Motor neuron (in vitro differentiated cells): ENCODE results near the gene TMEM238. TPM values are rescaled to one million over a fixed set of nuclear protein-coding genes. Genes with fewer than 3 reads are reported as not detected.
A peak's percentile ranks its signal among the peaks of the same experiment; 100 is the strongest.

Experiments
- ATAC-seq, 8 experiments: fragments of 200-7000 bp; cut with Tn5 transposase; replicated peaks in 6 of 8; 2 replicates each; pipeline ENCODE4 v1.8.0; 2021; ENCODE audit warnings: mild to moderate bottlenecking in 8 of 8, moderate library complexity in 8 of 8
- H3K27ac ChIP-seq, 2 donors: fragments of 250-450 bp; sonication (Bioruptor Pico); 2 replicates each; pipeline ENCODE4 v1.9.0; 2021; ENCODE audit warnings: antibody characterized with exemption in 2 of 2, mild to moderate bottlenecking in 2 of 2, moderate library complexity in 1 of 2
- H3K4me1 ChIP-seq, 2 donors: fragments of 250-450 bp; sonication (Bioruptor Pico); replicated peaks in 1 of 2; 2 replicates each; pipeline ENCODE4 v1.6.1; 2021; ENCODE audit warnings: antibody characterized with exemption in 2 of 2, mild to moderate bottlenecking in 2 of 2, moderate library complexity in 1 of 2
- H3K4me3 ChIP-seq, 5 donors: fragments of 250-450 bp; sonication (Bioruptor Pico); 2 replicates each; pipeline ENCODE4 v1.9.0; 2021; ENCODE audit warnings: antibody characterized with exemption in 5 of 5, mild to moderate bottlenecking in 5 of 5, moderate library complexity in 4 of 5
- WGBS, 10 experiments: fragments of 450-650 bp; shearing (Covaris generic); methylation state at CpG; one replicate each; pipeline ENCODE4 v1.0.0; 2022; 5-methylcytosine and 5-hydroxymethylcytosine counted together
- in situ Hi-C, 9 experiments: fragments of 400-800 bp; cut with MboI; loops; one replicate each; pipeline ENCODE4 v1.15.0; 2021; ENCODE audit warnings: low sequenced_read_pairs in 9 of 9, low pct_unique_long_range_greater_than_20kb in 2 of 9; ENCODE audit not compliant: unreplicated experiment in 9 of 9
- total RNA-seq, 8 experiments: library from RNA; unstranded; fragments of 300-600 nt; gene quantifications; 2 replicates each; pipeline versions ENCODE4 v1.2.3 to v1.2.4, GENCODE V29; 2022

Gene TMEM238
- total RNA-seq, 8 experiments from 2014 or later: 0.23 to 0.40 (median 0.25) TPM; not detected in 5

DNA sequence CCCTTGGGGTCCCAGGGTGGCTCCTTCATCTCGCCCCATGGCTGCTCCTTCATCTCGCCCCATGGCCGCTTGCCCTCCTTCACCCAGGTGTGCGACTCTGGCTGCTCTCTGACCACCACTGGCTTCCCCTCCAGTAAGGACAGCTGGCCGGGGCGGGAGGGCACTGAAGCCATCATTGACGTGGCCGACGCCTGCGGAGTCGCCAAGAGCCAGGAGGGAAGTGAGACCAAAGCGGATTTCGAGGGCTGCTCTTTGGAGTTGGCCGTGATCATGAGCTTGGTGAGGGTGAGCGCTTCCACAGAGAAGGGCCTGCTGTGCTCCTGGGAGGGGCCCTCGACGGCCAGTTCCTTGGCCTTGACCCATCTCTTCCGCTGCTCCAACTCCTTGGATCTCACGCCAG lies 25.6 kb downstream of the TMEM238 start:
- Histone ChIP-seq H3K4me1 (peaks cover 10 to 20% of the 10 kb centered on the region in 2 donors), H3K4me3 (no peak overlapping the region), H3K27ac (no peak overlapping the region)
- in situ Hi-C loops: no loop called here
- 59 to 86% (median 80%) methylated on average over 2 to 10 of the region's 19 CpGs; no CpG with 5 or more reads in 7 of the 10 experiments for WGBS, 10 experiments
- no peak for ATAC-seq

DNA sequence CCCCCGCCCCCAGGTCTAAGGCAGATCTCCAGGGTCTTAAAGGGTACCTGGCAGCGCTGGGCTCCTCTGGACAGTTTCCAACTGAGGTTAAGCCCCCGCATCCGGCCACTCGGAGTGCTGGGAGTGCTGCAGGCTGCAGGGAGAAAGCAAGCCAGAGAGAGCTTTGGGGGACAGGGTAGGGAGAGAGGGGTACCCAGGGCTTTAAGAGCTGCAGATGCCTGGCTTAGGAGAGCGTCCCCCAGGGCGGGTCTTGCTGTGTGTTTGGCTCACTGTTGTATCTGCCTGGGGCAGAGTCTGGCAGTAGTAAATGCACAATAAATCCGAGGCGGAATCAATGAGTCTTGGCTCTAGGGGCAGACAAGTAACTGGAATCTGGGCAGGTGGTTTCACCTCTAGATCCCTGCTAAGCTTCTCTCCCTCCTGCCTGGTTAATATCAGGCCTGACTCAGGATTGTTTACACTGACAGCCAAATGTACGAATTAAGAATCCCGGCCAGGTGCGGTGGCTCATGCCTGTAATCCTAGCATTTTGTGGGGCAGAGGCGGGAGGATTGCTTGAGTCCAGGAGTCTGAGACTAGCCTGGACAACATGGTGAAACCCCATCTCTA lies 28.8 kb downstream of the TMEM238 start:
- in situ Hi-C loops: no loop called here
- Histone ChIP-seq H3K27ac (no peak overlapping the region), H3K4me3 (no peak overlapping the region), H3K4me1 (peaks cover 7 to 14% of the 10 kb centered on the region in 2 donors)
- ATAC-seq: no peak
- 0 to 87% (median 40%) methylated on average over 1 to 6 of the region's 13 CpGs; no CpG with 5 or more reads in 3 of the 10 experiments for WGBS, 10 experiments

DNA sequence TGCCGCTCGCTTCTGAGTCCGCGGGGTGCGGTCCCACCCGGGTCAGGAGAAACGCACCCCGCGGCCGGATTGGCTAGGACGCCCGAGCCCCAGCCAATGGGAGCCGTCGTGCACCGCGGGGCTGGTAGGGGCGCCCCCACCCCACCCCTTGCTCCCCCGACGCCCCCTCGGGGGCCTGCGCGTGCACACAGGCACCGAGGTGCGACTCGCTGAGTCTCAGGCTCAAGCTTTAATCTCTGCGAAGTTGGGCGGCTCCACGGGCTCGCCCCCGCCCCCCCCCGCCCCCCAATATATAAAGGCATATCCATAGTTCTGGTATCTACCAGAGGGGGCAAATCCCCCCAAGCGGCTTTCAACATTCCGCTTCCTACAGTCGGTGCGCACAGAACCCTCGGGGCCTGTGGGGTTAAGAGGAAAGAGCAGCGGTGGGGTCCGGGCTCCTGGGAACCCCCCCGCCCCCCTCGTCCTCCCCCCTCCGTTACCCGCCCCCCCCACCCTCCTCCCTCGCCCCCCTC lies 29.3 kb downstream of the TMEM238 start, which contains the start of gene COX6B2:
Gene COX6B2, minus strand, starts transcription at position 22 of the 515 bp plus-strand sequence. CDS start 198 bp downstream, outside the sequence.
- WGBS, 10 experiments: no CpG with 5 or more reads among the region's 43 CpGs
- in situ Hi-C loops: no loop called here
- Histone ChIP-seq H3K27ac (no peak within 1 kb of the TSS), H3K4me1 (peaks cover 7 to 14% of the 10 kb centered on the region in 2 donors), H3K4me3 (peak within 1 kb of the TSS; percentile 28 to 46 (median 38))
- ATAC-seq: peak in 7 of 8 experiments; percentile 5 to 41 (median 13)

DNA sequence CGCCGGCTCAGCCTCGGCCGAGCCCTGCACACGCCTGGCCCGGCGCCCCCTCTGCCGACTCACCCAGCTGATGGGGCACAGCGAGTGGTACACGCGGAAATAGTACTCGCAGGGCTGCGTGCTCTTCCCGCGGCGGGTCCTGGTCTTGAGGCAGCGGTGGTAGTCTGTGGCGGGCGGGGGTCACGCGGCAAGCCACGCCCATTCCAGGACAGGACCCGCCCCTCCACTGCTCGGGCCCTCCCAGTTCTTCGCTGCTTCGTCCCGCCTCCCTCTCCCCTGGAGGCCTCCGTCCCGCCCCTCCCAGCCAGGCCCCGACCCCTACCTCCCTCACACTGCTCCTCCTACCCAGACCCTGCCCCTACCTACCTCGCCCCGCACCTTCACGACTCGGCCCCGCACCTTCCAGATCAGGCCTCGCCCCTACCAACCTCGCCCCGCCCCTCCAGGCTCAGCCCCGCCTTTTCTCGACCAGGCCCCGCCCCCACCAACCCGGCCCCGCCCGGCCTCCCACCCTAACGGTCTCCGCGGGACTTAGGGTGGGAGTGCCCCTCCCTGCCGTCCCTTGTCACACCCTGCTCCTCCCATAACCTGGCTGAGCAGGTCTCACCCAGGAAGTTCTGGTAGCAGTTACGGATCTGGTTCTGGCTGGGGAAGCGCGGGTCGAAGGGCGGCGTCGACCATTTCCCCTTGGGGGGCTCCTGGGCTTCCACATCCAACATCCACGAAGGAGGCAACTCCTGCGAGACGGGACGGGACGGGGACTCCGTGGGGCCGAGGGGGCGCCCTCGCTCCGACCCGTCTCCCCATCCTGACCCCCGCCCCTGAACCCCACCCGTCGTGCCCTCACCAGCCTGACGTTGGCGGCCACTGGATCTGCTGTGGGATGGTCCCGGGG lies 30.0 kb downstream of the TMEM238 start:
- peak; percentile 79 to 92 (median 86) for ATAC-seq
- WGBS, 10 experiments: no CpG with 5 or more reads among the region's 72 CpGs

DNA sequence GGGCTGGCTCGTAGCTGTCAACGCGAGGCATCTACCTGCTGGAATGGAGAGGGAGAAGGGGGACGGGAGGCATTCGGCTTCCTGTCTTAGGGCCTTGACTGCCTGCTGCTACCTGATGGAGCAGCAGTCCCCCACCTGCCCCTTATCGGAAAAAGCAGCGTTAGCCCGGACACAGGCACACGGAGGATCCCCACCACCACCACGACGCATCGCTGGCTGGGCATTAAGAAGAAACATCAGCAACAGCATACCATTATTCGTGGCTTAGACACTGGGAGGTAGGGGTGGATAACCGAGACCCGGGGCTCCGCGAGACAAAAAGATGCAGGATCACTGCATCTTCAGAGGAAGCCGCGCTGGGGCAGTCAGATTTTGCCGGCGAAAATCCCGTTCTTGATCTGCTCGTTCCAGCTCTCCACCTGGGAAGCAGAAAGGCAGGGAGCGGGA lies 30.7 kb downstream of the TMEM238 start:
- in situ Hi-C loops: no loop called here
- peaks cover 16 to 25% of the 10 kb centered on the region in 2 donors for H3K4me1 ChIP-seq
- peak in 4 of 8 experiments; percentile 9 to 13 (median 12) for ATAC-seq
- peak overlapping the region; percentile 28 to 46 (median 38) for H3K4me3 ChIP-seq
- H3K27ac ChIP-seq: no peak overlapping the region
- 0 to 7% (median 0%) methylated on average over 1 to 4 of the region's 24 CpGs; no CpG with 5 or more reads in 3 of the 10 experiments for WGBS, 10 experiments

More for the DNA sequence above, 30.0 kb downstream of the TMEM238 start:
- Histone ChIP-seq H3K27ac (no peak overlapping the region), H3K4me1 (peaks cover 9 to 18% of the 10 kb centered on the region in 2 donors), H3K4me3 (peak overlapping the region; percentile 28 to 46 (median 38))
- in situ Hi-C loops: no loop called here

DNA sequence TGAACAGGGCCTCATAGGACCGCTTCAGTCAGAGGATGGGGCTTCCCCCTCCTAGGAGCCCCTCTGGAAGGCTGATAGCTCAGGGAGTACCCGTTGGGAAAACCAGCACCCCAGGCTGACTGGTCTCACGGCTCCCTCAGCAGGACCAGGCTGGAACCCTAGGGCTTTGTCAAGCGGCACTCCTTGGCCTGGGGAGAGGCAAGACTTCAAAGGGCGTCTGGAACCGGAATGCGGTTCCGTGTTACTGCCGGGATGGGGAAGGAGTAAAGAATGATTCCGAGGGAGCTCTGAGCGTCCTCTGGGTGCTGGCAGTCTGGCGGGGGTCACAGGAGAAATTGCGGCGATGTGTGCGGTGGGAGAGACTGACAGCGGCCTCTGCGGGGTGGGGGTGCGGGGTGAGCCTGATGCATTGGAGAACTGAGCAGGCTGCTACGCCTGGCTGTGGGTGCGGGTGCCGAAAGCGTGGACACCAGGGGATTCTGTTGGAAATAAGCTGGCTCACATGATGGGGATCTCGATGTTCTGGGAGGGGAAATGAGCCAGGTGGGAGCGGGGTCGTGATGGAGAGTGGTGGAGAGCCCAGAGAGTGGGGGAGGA lies 31.4 kb downstream of the TMEM238 start:
- no peak overlapping the region for H3K27ac ChIP-seq
- 0 to 100% (median 75%) methylated on average over 1 to 2 of the region's 25 CpGs; no CpG with 5 or more reads in 6 of the 10 experiments for WGBS, 10 experiments
- no peak for ATAC-seq
- H3K4me3 ChIP-seq: no peak overlapping the region
- H3K4me1 ChIP-seq: peaks cover 23 to 32% of the 10 kb centered on the region in 2 donors
- in situ Hi-C loops: no loop called here

DNA sequence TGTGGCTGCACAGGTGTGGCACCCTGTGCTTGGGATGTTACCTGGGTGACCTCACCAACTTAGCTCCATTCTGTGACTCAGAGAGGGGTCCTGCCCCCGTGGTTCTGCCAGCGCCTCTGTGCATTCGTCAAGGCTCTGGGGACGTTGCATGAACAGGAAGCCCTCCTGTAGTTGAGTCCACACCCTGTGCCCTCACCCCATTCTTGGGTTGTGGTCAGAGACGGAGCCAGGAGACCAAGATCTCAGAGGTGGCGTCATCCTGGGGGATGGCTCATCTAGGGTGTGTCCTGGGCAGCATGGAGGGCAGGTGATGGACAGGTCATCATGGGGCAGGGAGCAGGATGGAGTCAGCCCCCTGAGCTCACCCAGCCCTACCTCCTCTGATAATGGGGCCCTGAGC lies 32.1 kb downstream of the TMEM238 start:
- Histone ChIP-seq H3K4me3 (no peak overlapping the region), H3K4me1 (peaks cover 29 to 37% of the 10 kb centered on the region in 2 donors), H3K27ac (no peak overlapping the region)
- ATAC-seq: peak in 1 of 8 experiments; percentile 2
- 90 to 100% methylated on average over 1 to 2 of the region's 6 CpGs; no CpG with 5 or more reads in 8 of the 10 experiments for whole genome bisulfite sequencing, 10 experiments
- in situ Hi-C loops: no loop called here

DNA sequence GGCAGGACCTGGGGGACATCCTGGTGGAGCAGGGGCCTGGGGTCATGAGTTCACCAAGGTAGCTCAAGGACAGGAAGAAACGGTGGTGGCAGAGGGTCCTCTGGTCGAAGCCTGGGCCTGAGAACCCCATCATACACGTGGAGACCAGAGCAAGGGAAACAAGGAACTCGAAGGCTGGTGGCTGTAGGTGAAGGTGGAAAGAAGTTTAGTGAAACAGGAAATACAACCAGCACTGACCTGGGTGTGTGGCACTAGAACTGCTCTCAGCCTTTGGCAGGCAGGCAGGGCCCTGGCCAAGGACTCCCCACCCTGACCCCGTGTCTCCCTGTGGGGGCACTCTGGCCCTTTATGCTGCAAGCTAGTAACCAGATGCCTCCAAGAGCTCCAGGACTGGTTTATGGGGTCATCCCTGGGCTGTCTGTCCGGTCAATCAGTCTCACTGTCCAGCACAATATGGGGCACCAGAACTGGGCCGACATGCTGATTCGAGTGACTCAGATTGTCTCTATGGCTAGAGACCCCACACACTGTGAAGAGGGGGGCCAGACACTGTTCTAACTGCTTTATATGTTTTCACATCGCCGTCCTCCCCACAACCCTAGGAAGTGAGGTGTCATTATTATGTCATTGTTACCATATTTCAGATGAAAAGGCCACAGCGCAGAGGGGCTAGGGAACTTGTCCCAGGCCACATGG lies 33.3 kb downstream of the TMEM238 start:
- ATAC-seq: no peak
- 33 to 97% (median 80%) methylated on average over 1 to 7 of the region's 11 CpGs; no CpG with 5 or more reads in 3 of the 10 experiments for WGBS, 10 experiments
- Histone ChIP-seq H3K27ac (no peak overlapping the region), H3K4me1 (peaks cover 29 to 48% of the 10 kb centered on the region in 2 donors), H3K4me3 (no peak overlapping the region)
- in situ Hi-C loops: no loop called here

DNA sequence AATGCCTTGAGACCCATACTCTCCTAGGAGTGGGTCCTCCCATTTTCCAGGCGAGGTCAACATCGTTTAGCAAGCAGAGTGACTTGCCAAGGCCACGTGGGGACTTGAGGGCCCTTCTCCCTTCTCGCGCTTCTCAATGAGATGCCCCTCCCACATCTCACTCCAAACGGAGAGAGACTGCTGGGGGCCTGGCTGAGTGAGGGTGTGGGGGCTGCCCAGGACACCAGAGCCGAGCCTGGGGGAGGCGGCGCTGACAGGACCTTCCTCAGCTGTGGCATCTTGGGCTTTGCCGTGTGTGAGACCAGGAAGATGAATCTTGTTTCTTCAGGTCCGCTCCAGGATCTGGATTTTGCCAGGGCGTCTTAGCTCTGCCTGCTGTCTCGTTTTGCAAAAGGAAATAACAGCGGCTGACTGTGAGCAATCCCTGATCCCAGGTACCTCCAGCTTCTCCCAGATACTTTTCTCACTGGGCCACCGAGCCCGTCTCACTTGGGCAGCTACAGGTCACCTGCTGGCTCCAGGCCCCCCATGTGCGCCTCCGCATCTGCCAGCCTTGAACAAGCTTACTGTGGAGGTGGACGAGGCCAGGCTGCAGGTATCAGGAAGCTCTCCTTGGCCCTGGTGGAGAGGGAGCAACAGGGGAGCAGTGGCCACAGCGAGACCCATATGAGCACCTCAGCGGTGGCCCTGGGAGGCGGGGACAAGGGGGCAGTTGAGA lies 35.6 kb downstream of the TMEM238 start:
- 0 to 100% (median 66%) methylated on average over 1 to 5 of the region's 22 CpGs; no CpG with 5 or more reads in 4 of the 10 experiments for WGBS, 10 experiments
- H3K27ac ChIP-seq: peak overlapping the region in 1 of 2 donors; percentile 42
- in situ Hi-C loops: no loop called here
- peaks cover 29 to 44% of the 10 kb centered on the region in 2 donors for H3K4me1 ChIP-seq
- no peak overlapping the region for H3K4me3 ChIP-seq
- peak in 5 of 8 experiments; percentile 37 to 65 (median 64) for ATAC-seq

DNA sequence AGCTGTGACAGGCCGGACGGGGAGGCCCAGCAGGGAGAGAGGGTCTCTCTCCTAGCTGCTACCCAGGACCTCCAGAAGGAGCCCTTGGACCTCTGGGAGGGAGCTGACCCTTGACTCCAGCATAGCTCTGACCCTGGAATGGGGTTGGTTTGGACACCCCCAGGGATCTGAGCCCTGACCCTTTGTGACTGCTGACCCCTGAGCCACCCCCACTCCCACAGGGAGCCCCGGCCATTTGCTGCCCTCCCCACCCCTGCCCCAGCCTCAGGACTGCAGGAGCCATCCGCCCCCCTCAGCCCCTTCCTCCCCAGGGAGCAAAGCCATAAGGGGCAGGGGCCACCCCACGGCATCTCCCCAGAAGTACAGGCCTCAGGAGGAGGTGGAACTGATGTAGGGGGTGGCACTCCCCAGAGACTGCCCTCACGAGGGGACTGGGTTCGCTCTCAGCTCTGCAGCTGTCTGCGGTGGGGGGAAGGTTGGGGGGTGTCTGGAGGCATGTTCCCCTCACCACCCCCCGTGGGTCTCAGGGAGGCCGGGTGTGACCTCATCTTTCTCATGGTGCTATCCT lies 36.6 kb downstream of the TMEM238 start:
- in situ Hi-C loops: no loop called here
- no peak overlapping the region for H3K4me3 ChIP-seq
- 20% methylated on average over 1 of the region's 10 CpGs; no CpG with 5 or more reads in 9 of the 10 experiments for WGBS, 10 experiments
- peak overlapping the region in 1 of 2 donors; percentile 14 for H3K27ac ChIP-seq
- ATAC-seq: peak in 1 of 8 experiments; percentile 1
- peaks cover 22 to 38% of the 10 kb centered on the region in 2 donors for H3K4me1 ChIP-seq

DNA sequence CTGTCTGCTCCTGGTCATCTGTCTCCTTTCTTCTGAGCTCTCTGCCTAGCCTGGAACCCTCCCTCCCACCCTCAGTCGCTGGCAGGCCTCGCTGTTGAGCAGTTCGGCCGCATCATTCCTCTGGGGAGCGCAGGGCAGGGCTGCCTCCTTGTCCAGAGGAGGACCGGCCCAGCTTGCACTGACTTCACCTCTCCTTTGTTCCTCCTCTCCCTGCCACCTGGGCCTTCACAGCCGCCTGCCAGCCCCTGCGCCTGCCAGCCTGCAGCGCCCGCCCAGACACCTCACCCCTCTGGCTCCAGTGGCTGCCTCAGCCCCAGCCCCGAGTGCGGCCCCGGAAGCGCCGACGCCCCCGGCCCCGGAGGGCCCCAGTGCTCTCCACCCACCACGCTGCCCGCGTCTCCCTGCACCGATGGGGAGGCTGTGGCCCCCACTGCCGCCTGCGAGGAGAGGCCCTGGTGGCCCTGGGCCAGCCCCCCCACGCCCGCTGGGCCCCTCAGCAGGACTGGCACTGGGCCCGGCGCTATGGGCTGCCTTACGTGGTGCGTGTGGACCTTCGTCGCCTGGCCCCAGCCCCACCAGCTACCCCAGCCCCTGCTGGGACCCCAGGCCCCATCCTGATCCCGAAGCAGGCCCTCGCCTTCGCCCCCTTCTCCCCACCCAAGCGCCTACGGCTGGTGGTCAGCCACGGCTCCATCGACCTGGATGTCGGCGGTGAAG lies 37.2 kb downstream of the TMEM238 start:
- Histone ChIP-seq H3K27ac (peak overlapping the region in 1 of 2 donors; percentile 32), H3K4me1 (peaks cover 22 to 38% of the 10 kb centered on the region in 2 donors), H3K4me3 (no peak overlapping the region)
- in situ Hi-C loops: no loop called here
- ATAC-seq: peak in 5 of 8 experiments; percentile 9 to 29 (median 18)
- no CpG with 5 or more reads among the region's 41 CpGs for WGBS, 10 experiments
